ACC112 (cell line): ENCODE data around the gene PPP4R4.
A peak's percentile ranks its signal among the peaks of the same experiment; 100 is the strongest.

Source experiments
- H2AFZ ChIP-seq: fragments of 200-600 bp; sonication (generic); one replicate; pipeline ENCODE4 v1.6.0; 2017; ENCODE audit warnings: antibody characterized with exemption, low read length; ENCODE audit not compliant: unreplicated experiment
- H3K27ac ChIP-seq: fragments of 200-600 bp; sonication (generic); 2 replicates; pipeline ENCODE4 v1.5.1; 2014; ENCODE audit warnings: low read depth, mild to moderate bottlenecking, antibody characterized with exemption, low read length, moderate library complexity
- H3K27me3 ChIP-seq: fragments of 200-600 bp; sonication (generic); 2 replicates; pipeline ENCODE4 v1.6.1; 2014; ENCODE audit warnings: mild to moderate bottlenecking, antibody characterized with exemption, low read length, moderate library complexity, mixed read lengths; ENCODE audit not compliant: insufficient read depth
- H3K36me3 ChIP-seq: fragments of 200-600 bp; sonication (generic); 2 replicates; pipeline ENCODE4 v1.6.1; 2016; ENCODE audit warnings: mild to moderate bottlenecking, antibody characterized with exemption, low read length, moderate library complexity, mixed read lengths; ENCODE audit not compliant: insufficient read depth
- H3K4me1 ChIP-seq: fragments of 200-600 bp; sonication (generic); one replicate; pipeline ENCODE4 v1.6.1; 2016; ENCODE audit warnings: low read length, mixed read lengths; ENCODE audit not compliant: insufficient read depth, unreplicated experiment, control insufficient read depth
- H3K4me3 ChIP-seq: fragments of 200-600 bp; sonication (generic); 2 replicates; pipeline ENCODE4 v1.5.1; 2014; ENCODE audit warnings: mild to moderate bottlenecking, low read depth, low read length
- H3K79me2 ChIP-seq: fragments of 200-600 bp; sonication (generic); one replicate; pipeline ENCODE4 v1.6.0; 2016; ENCODE audit warnings: low read length; ENCODE audit not compliant: control insufficient read depth, unreplicated experiment, insufficient read depth

The PPP4R4 gene

GRCh38 chr14:94307410-94307992 lies 133.4 kb downstream of the PPP4R4 start:
- Histone ChIP-seq H3K36me3 (no peaks in the 10 kb centered on the region), H3K27me3 (no peaks in the 10 kb centered on the region), H3K79me2 (no peaks in the 10 kb centered on the region), H3K4me1 (no peaks in the 10 kb centered on the region), H3K4me3 (no peak overlapping the region), H2AFZ (no peak overlapping the region), H3K27ac (no peak overlapping the region)

DNA sequence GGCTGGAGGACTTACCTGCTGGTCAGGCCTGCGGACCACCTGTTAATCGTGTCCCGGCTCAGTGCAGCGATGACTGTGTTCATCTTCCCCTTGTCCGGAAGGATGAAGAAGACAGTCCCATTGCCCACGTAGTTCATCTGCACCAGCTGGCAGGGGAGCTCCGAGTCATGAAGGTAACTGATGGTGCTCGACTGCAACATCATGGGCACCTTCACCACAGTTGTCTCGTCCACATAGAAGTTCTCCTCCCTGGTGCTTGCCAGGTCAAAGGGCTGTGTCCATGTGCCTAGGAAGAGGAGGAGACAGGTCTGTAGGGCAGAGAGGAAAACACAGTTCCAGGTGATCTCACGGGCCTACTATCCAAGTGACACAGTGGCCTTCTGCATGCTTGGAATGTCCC lies 135.6 kb downstream of the PPP4R4 start:
- no peak overlapping the region for H2AFZ ChIP-seq
- no peaks in the 10 kb centered on the region for H3K79me2 ChIP-seq
- no peaks in the 10 kb centered on the region for H3K27me3 ChIP-seq
- no peaks in the 10 kb centered on the region for H3K36me3 ChIP-seq
- H3K4me1 ChIP-seq: no peaks in the 10 kb centered on the region
- H3K4me3 ChIP-seq: no peak overlapping the region
- no peak overlapping the region for H3K27ac ChIP-seq

DNA sequence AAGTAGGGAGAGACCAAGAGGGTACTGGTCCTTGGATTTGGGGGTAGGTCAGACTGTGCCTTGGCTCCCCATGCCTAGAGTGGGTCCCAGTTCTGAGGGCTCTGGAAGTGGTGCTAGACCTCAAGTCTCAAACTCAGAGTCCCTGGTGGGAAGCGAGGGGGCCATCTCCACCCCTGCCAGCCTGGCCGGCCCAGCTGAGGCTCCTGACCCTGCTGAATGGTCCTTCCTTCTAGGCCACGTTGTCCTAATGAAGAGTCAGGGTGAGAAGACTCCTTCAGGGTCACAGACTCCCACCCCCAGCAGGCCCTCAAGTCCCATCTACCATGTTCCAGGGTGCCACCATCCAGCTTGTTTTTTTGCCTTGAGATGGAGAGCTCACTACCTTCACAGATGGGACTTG lies 136.1 kb downstream of the PPP4R4 start:
- Histone ChIP-seq H3K27ac (no peak overlapping the region), H3K27me3 (no peaks in the 10 kb centered on the region), H3K4me3 (no peak overlapping the region), H3K36me3 (no peaks in the 10 kb centered on the region), H3K79me2 (no peaks in the 10 kb centered on the region), H3K4me1 (no peaks in the 10 kb centered on the region), H2AFZ (no peak overlapping the region)

DNA sequence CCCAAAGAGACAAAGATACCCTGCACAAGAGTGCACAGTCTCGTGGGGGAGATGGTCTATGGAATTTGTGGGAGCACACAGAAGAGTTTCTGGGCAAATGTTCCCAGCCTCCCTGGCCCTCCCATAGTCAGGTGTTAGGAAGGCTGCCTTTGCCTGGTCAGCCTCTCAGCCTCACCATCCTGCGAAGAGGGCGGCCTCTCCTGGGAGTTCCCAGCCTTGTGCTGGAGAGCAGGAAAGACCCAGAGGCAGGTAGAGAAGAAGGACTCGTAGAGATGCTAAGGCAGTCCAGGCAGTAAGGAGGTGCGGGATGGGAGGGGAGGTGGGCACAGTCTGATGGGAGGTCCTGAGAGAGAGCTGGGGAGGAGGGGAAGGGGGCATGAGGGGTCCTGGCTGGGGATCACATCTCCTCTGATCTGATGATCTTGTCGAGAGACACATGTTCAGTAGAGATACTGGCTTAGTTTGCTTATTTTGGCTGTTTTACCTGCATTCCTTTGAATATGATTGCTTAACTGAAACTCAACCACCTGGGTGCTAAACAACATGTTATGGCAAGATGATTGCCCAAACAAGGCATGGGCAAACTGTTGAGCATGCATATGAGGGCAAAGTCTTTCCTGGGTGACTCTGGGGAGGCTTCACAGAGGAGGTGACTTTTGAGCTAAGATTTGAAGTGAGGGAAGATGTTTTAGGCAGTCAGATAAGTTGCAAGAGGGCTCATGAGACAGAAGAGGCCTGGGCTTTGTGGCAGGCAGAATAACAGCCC lies 138.5 kb downstream of the PPP4R4 start:
- Histone ChIP-seq H3K27ac (no peak overlapping the region), H3K79me2 (no peaks in the 10 kb centered on the region), H3K36me3 (no peaks in the 10 kb centered on the region), H3K27me3 (no peaks in the 10 kb centered on the region), H2AFZ (no peak overlapping the region), H3K4me3 (no peak overlapping the region), H3K4me1 (no peaks in the 10 kb centered on the region)

- H3K27me3 ChIP-seq: no peaks in the 10 kb centered on the region
- no peak overlapping the region for H2AFZ ChIP-seq
- no peaks in the 10 kb centered on the region for H3K36me3 ChIP-seq
- H3K4me3 ChIP-seq: no peak overlapping the region
- H3K27ac ChIP-seq: no peak overlapping the region
- H3K79me2 ChIP-seq: no peaks in the 10 kb centered on the region
- no peaks in the 10 kb centered on the region for H3K4me1 ChIP-seq
Observed at GRCh38 chr14:94313991-94314655, 140.0 kb downstream of the PPP4R4 start.

- H3K4me1 ChIP-seq: no peaks in the 10 kb centered on the region
Observed at GRCh38 chr14:94314890-94315289, 140.8 kb downstream of the PPP4R4 start.

GRCh38 chr14:94316692-94317091 lies 142.6 kb downstream of the PPP4R4 start:
- no peaks in the 10 kb centered on the region for H3K36me3 ChIP-seq
- H3K27ac ChIP-seq: no peak overlapping the region
- H2AFZ ChIP-seq: no peak overlapping the region
- H3K4me1 ChIP-seq: no peaks in the 10 kb centered on the region
- no peaks in the 10 kb centered on the region for H3K27me3 ChIP-seq
- H3K4me3 ChIP-seq: no peak overlapping the region
- H3K79me2 ChIP-seq: no peaks in the 10 kb centered on the region

More at GRCh38 chr14:94314890-94315289, 140.8 kb downstream of the PPP4R4 start:
- Histone ChIP-seq H2AFZ (no peak overlapping the region), H3K27ac (no peak overlapping the region), H3K79me2 (no peaks in the 10 kb centered on the region), H3K36me3 (no peaks in the 10 kb centered on the region), H3K27me3 (no peaks in the 10 kb centered on the region), H3K4me3 (no peak overlapping the region)

GRCh38 chr14:94317259-94317658 lies 143.1 kb downstream of the PPP4R4 start:
- Histone ChIP-seq H3K4me3 (no peak overlapping the region), H3K79me2 (no peaks in the 10 kb centered on the region), H3K27ac (no peak overlapping the region), H3K27me3 (no peaks in the 10 kb centered on the region), H2AFZ (no peak overlapping the region), H3K4me1 (peaks cover 3% of the 10 kb centered on the region), H3K36me3 (no peaks in the 10 kb centered on the region)

GRCh38 chr14:94320243-94320642 lies 146.1 kb downstream of the PPP4R4 start:
- Histone ChIP-seq H3K36me3 (no peaks in the 10 kb centered on the region), H3K27me3 (no peaks in the 10 kb centered on the region), H3K27ac (no peak overlapping the region), H2AFZ (no peak overlapping the region), H3K4me1 (peaks cover 17% of the 10 kb centered on the region), H3K79me2 (no peaks in the 10 kb centered on the region), H3K4me3 (no peak overlapping the region)

- Histone ChIP-seq H3K36me3 (no peaks in the 10 kb centered on the region), H3K27me3 (no peaks in the 10 kb centered on the region), H2AFZ (no peak overlapping the region), H3K79me2 (no peaks in the 10 kb centered on the region), H3K4me1 (peaks cover 17% of the 10 kb centered on the region), H3K27ac (peak overlapping the region; percentile 60; the same call in 1 of the 2 replicates), H3K4me3 (no peak overlapping the region)
Observed at GRCh38 chr14:94321421-94322271, 147.5 kb downstream of the PPP4R4 start.
